CD4-positive, alpha-beta T cell treated with Interferon gamma for 1 hour (primary cell): ENCODE results near the gene GGA3.
"Not testable (repeated sequence)": the region's sequence is repeated elsewhere in the genome, so short reads cannot be mapped to it uniquely, and the experiment has no call there.

Experiments used
- DNase-seq: peaks from one replicate; pipeline ENCODE4 v3.0.0-alpha.2; 2020

GGA3 gene

DNA sequence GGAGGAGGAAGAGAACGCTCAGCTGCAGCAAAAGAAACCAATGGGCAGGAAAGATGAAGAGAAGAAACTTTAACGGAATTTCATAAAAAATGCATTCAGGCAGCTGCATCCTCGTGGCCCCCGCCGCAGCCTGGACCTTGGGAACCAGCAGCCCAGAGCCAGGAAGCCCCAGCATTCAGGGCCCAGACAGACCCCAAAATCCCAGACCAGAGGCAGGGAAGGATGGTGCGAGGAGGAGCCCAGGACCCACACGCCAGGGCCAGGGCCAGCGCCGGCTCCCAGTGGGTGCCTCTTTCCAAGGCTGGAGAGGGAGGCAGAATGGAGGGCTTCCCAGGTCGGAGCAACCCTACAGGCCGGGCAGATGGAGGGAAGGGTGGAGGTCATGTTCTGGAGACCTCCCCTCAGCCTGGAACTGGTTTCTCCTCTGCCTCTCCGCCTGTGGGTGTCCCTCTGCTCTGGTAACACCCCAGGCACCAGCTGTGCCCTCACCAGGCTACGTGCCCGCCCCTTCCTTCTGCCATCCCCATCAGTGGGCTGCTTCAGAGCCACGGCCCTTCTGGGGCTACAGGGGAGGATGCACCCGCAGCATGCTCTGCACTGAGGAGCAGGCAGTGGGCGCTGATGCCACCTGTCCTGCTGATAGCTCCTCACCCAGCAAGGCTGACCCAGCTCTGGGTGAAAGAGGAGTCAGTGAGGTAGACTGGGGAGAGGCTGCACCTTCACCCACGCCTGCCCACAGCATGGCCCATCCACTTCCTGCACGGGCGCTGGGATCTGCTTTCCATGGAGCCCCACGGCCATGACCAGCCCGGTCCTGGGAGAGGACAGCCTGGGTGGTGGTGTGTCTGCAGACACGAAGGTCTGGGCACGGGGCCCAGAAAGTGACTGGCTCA is 10.8 kb upstream of the GGA3 start:
- DNase-seq, result no peak

- DNase-seq, result peak; percentile 86
These were observed 10.0 kb upstream of the GGA3 start for GRCh38 chr17:75271233-75271954.

GRCh38 chr17:75270966-75271232 is 9.5 kb upstream of the GGA3 start, which contains the start of gene MIF4GD:
TSS of gene MIF4GD (minus strand) at chr17:75271231. CDS start at chr17:75270195, 1,036 bp downstream.
- no peak for DNase-seq

GRCh38 chr17:75270218-75270965 is 9.0 kb upstream of the GGA3 start:
- DNase-seq, result peak; percentile 55

GRCh38 chr17:75269844-75270217 is 8.4 kb upstream of the GGA3 start:
- DNase-seq, result no peak

- no peak for DNase-seq
These were observed 6.2 kb upstream of the GGA3 start for GRCh38 chr17:75267411-75268232.

GRCh38 chr17:75267153-75267410 is 5.7 kb upstream of the GGA3 start:
- no peak for DNase-seq

GRCh38 chr17:75266316-75267152 is 5.1 kb upstream of the GGA3 start:
- DNase-seq, result no peak

- no peak for DNase-seq
These were observed 4.4 kb upstream of the GGA3 start for GRCh38 chr17:75265614-75266315.

GRCh38 chr17:75263055-75263454 is 1.6 kb upstream of the GGA3 start:
- DNase-seq, result no peak

DNA sequence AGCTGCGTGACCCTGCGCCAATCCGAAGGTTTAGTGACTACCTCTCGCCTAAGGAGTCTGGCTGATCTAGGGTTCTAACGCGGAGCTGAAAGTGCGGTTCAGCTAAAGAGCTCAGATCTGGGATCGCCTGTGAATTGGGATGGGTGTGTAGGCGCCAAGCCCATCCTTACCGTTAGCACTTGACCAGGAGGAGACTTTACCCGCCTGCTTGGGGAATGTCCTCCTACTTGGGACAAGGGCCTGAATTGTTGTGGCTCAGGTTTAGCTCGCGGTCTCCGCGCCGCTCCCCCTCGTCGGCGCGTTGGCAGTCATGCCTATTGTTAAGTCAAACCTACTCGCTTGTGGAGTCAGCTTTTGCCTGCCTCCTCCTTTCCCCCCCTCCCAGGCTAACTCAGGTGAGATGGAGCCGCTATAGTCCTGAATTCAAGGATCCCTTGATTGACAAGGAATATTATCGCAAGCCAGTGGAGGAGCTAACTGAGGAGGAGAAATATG is 753 bp upstream of the GGA3 start:
- no peak for DNase-seq

GRCh38 chr17:75260641-75261335 is 618 bp downstream of the GGA3 start:
- peak; percentile 32 for DNase-seq

DNA sequence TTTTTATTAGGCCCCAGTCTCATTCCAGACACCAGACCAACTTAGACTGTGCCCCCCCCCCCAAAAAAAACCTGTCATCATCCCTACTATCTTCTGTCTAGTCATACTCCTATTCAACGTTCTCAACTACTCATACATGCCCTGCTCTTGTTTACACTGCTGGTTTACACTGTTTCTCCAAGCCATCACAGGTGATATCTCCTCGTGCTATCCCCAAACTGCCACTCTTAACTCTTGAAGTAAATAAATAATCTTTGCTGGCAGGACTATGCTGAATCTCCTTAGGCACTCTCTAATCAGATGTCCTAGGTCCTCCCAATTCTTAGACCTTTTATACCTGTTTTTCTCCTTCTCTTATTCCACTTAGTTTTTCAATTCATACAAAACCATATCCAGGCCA is 4.2 kb downstream of the GGA3 start:
- DNase-seq, result not testable (repeated sequence)

GRCh38 chr17:75255954-75256698 is 5.3 kb downstream of the GGA3 start:
- not testable (repeated sequence) for DNase-seq

DNA sequence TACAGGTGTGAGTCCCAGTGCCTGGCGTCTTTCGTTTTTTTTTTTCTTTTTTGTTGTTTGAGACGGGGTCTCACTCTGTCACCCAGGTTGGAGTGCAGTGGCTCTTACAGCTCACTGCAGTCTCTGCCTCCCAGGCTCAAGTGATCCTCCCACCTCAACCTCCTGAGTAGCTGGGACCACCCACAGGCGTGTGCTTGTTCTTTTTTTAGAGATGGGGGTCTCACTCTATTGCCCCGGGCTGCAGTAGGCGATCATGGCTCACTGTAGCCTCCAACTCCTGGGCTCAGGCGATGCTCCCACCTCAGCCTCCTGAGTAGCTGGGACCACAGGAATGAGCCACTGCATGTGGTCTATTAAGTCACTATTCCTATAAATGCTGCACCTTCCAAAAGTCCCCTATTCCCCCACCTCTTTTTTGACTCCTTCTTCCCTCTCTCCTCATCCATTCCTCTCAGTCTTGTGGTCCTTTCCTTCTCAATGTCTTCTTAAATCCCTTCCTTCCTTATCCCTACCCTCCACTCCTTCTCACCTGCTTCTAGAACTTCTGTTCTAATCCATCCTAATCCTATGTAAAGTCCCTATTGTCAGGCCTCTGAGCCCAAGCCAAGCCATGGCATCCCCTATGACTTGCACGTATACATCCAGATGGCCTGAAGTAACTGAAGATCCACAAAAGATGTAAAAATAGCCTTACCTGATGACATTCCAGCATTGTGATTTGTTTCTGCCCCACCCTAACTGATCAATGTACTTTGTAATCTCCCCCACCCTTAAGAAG is 9.2 kb downstream of the GGA3 start:
- DNase-seq, result no peak

GRCh38 chr17:75250009-75250471 is 11.4 kb downstream of the GGA3 start:
- peak; percentile 24 for DNase-seq

GRCh38 chr17:75249564-75249963 is 11.8 kb downstream of the GGA3 start:
- no peak for DNase-seq

DNA sequence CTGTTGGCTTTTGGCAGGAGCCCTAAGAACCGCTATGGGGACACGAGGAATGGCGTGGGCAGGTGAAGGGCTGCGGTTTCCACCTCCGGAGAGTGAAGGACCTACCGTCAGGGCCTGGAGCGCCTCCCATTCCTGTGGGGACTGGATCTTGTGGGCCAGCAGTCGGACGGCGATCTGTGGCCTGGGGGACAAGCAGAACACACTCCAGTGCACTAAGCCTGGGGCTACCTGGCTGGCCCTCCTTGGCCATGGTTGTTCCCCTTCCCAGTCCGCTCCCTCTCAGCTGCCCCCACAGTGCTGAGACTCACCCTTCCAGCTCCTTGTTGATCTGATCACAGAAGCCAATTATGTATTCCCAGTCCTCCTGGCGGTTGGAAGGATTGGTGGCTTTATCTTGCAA is 15.0 kb downstream of the GGA3 start:
- DNase-seq, result no peak

DNA sequence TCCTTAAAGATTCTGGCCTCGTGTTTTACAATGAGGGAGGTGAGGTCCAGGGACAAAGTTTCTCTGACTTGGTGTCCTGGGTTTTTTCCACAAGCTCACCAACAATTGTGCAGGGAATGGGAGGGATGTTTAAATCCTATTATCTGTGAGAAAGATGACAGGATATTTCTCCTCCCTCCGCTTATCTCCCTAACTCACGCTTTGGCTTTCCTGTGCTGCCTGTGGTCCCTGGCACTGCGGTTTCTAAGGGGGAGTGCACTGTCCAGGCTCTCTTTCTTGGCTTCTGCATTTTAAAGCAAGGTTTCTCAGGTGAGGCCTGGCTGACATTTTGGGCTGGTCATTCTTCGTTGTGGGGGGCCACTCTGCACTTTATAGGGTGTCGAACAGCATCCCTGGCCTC is 16.4 kb downstream of the GGA3 start:
- no peak for DNase-seq
